Ovary (tissue), 3 donors: Measurements from ENCODE around the gene CALD1.

ENCODE experiments used
- EP300 ChIP-seq: sonication (generic); formaldehyde crosslinking; IDR thresholded peaks from one replicate; pipeline ENCODE4 v1.6.1; 2017; ENCODE audit warnings: antibody characterized with exemption
- POLR2A ChIP-seq: fragments of 450-650 bp; IDR thresholded peaks from one replicate; pipeline ENCODE4 v1.6.1; 2017; ENCODE audit warnings: antibody characterized with exemption, mild to moderate bottlenecking, moderate library complexity
- TF ChIP-seq, protein P1 (sequence below), 3 donors: fragments of 450-650 bp in 2 of 3; fragments of 200-600 bp in 1 of 3; IDR thresholded peaks; one replicate each; pipeline versions ENCODE4 v1.5.1 to v1.8.0; 2016 to 2022; ENCODE audit warnings: antibody characterized with exemption in 3 of 3, mild to moderate bottlenecking in 1 of 3
- donor health status: DM: no; HTN: no; CAD: no.

DNA sequence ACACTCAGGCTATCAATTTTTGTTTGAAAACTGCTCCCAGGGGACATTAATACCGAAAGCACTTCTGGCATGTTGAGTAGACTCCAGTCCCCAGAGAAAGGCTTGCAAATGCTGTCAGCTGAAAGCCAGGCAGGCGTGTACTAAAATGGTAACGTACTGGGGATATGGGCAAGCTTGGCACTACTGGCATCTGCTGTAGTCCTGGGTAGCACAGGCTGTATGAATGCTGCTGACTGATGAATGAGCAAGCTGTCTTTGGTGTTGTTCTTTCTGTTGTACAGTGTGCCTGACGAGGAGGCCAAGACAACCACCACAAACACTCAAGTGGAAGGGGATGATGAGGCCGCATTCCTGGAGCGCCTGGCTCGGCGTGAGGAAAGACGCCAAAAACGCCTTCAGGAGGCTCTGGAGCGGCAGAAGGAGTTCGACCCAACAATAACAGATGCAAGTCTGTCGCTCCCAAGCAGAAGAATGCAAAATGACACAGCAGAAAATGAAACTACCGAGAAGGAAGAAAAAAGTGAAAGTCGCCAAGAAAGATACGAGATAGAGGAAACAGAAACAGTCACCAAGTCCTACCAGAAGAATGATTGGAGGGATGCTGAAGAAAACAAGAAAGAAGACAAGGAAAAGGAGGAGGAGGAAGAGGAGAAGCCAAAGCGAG is 153.4 kb downstream of the CALD1 start:
- no peak for TF ChIP-seq POLR2A
- TF ChIP-seq, protein P1, sequence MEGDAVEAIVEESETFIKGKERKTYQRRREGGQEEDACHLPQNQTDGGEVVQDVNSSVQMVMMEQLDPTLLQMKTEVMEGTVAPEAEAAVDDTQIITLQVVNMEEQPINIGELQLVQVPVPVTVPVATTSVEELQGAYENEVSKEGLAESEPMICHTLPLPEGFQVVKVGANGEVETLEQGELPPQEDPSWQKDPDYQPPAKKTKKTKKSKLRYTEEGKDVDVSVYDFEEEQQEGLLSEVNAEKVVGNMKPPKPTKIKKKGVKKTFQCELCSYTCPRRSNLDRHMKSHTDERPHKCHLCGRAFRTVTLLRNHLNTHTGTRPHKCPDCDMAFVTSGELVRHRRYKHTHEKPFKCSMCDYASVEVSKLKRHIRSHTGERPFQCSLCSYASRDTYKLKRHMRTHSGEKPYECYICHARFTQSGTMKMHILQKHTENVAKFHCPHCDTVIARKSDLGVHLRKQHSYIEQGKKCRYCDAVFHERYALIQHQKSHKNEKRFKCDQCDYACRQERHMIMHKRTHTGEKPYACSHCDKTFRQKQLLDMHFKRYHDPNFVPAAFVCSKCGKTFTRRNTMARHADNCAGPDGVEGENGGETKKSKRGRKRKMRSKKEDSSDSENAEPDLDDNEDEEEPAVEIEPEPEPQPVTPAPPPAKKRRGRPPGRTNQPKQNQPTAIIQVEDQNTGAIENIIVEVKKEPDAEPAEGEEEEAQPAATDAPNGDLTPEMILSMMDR (IDR thresholded peaks at IDR 0.05): no peak
- TF ChIP-seq EP300: no peak
